Peyer's patch (tissue), 4 donors: Measurements from ENCODE around the gene SORBS1. TPM values are rescaled to one million over a fixed set of nuclear protein-coding genes. Genes with fewer than 3 reads are reported as not detected.

Experiments
- DNase-seq, 3 donors: peaks; one replicate each; pipeline ENCODE4 v3.0.0-alpha.2; 2017 to 2019
- H3K27ac ChIP-seq, 4 donors: fragments of 200-600 bp; sonication (generic); one replicate each; pipeline ENCODE4 v1.5.1; 2016 to 2019
- H3K27me3 ChIP-seq, 2 donors: fragments of 200-600 bp; sonication (generic); one replicate each; pipeline ENCODE4 v1.5.1; 2019
- H3K36me3 ChIP-seq, 3 donors: fragments of 200-600 bp; sonication (generic); one replicate each; pipeline ENCODE4 v1.5.1; 2016 to 2019
- H3K4me1 ChIP-seq, 4 donors: fragments of 200-600 bp; sonication (generic); one replicate each; pipeline ENCODE4 v1.5.1; 2016 to 2019
- H3K4me3 ChIP-seq, 4 donors: fragments of 200-600 bp; sonication (generic); 1 replicate in 3 of 4; 2 replicates in 1 of 4; pipeline ENCODE4 v1.5.1; 2016 to 2019; ENCODE audit warnings: mild to moderate bottlenecking in 1 of 4
- H3K9me3 ChIP-seq, 4 donors: fragments of 200-600 bp; sonication (generic); one replicate each; pipeline ENCODE4 v1.5.1; 2016 to 2019; ENCODE audit warnings: mild to moderate bottlenecking in 1 of 4
- CTCF ChIP-seq, 6 experiments: fragments of 450-650 bp in 4 of 6; fragments of 200-600 bp in 2 of 6; sonication (generic) in 1 of 6; IDR thresholded peaks; one replicate each; pipeline ENCODE4 v1.5.1; 2017 to 2019; ENCODE audit warnings: antibody characterized with exemption in 6 of 6, mild to moderate bottlenecking in 3 of 6, moderate library complexity in 1 of 6
- POLR2A ChIP-seq, 2 donors: fragments of 450-650 bp; IDR thresholded peaks; one replicate each; pipeline ENCODE4 v1.5.1; 2017; ENCODE audit warnings: antibody characterized with exemption in 2 of 2, mild to moderate bottlenecking in 2 of 2, moderate library complexity in 2 of 2
- total RNA-seq, 4 donors: library from RNA; depleted of rRNA; stranded (reverse); fragments of >200 nt; gene quantifications; one replicate each; pipeline ENCODE4 v1.1.0, GENCODE V29; 2016

SORBS1 gene
- total RNA-seq, 4 donors from 2014 or later, result 34.3 to 57.1 (median 48.7) TPM

- DNase-seq, result no peak
- Histone ChIP-seq H3K4me1 (peaks cover 0 to 30% (median 0%) of the 10 kb centered on the region in 4 donors), H3K27ac (no peak overlapping the region), H3K9me3 (no peaks in the 10 kb centered on the region), H3K27me3 (no peaks in the 10 kb centered on the region), H3K4me3 (no peak overlapping the region), H3K36me3 (no peaks in the 10 kb centered on the region)
- TF ChIP-seq POLR2A (IDR thresholded peaks at IDR 0.05), result no peak
- TF ChIP-seq CTCF (IDR thresholded peaks at IDR 0.05), result no peak
These were observed 248.1 kb downstream of the SORBS1 start for GRCh38 chr10:95312986-95313495.

- H3K4me3 ChIP-seq, result no peak overlapping the region
- no peak overlapping the region for H3K27ac ChIP-seq
- no peaks in the 10 kb centered on the region for H3K36me3 ChIP-seq
- peaks cover 0 to 30% (median 0%) of the 10 kb centered on the region in 4 donors for H3K4me1 ChIP-seq
- TF ChIP-seq CTCF (IDR thresholded peaks at IDR 0.05), result no peak
- no peak for TF ChIP-seq POLR2A (IDR thresholded peaks at IDR 0.05)
- no peaks in the 10 kb centered on the region for H3K27me3 ChIP-seq
- H3K9me3 ChIP-seq, result no peaks in the 10 kb centered on the region
- peak in 1 of 3 donors; percentile 21 for DNase-seq
These were observed 248.9 kb downstream of the SORBS1 start for GRCh38 chr10:95312257-95312656.

GRCh38 chr10:95309958-95310357 lies 251.2 kb downstream of the SORBS1 start:
- H3K27ac ChIP-seq, result peak overlapping the region in 3 of 4 donors; percentile 25 to 75 (median 69)
- no peaks in the 10 kb centered on the region for H3K9me3 ChIP-seq
- no peak for DNase-seq
- H3K4me3 ChIP-seq, result no peak overlapping the region
- peaks cover 0 to 30% (median 0%) of the 10 kb centered on the region in 4 donors for H3K4me1 ChIP-seq
- H3K27me3 ChIP-seq, result no peaks in the 10 kb centered on the region
- TF ChIP-seq CTCF (IDR thresholded peaks at IDR 0.05) (no peak), POLR2A (IDR thresholded peaks at IDR 0.05) (no peak)
- H3K36me3 ChIP-seq, result no peaks in the 10 kb centered on the region

GRCh38 chr10:95308389-95309302 lies 252.5 kb downstream of the SORBS1 start:
- Histone ChIP-seq H3K27ac (peak overlapping the region; percentile 14 to 75 (median 44)), H3K9me3 (no peaks in the 10 kb centered on the region), H3K27me3 (no peaks in the 10 kb centered on the region), H3K4me3 (no peak overlapping the region), H3K36me3 (no peaks in the 10 kb centered on the region), H3K4me1 (peaks cover 0 to 30% (median 0%) of the 10 kb centered on the region in 4 donors)
- no peak for TF ChIP-seq CTCF (IDR thresholded peaks at IDR 0.05)
- no peak for TF ChIP-seq POLR2A (IDR thresholded peaks at IDR 0.05)
- peak; percentile 36 to 88 (median 62) for DNase-seq

- peaks cover 0 to 23% (median 0%) of the 10 kb centered on the region in 4 donors for H3K4me1 ChIP-seq
- no peaks in the 10 kb centered on the region for H3K36me3 ChIP-seq
- DNase-seq, result peak in 1 of 3 donors; percentile 7
- TF ChIP-seq CTCF (IDR thresholded peaks at IDR 0.05) (no peak), POLR2A (IDR thresholded peaks at IDR 0.05) (no peak)
- H3K27me3 ChIP-seq, result no peaks in the 10 kb centered on the region
- H3K27ac ChIP-seq, result no peak overlapping the region
- H3K9me3 ChIP-seq, result no peaks in the 10 kb centered on the region
- H3K4me3 ChIP-seq, result no peak overlapping the region
These were observed 254.3 kb downstream of the SORBS1 start for GRCh38 chr10:95306851-95307250.
